MCF 10A (cell line): ENCODE results near the gene STK35. TPM values are rescaled to one million over a fixed set of nuclear protein-coding genes. Genes with fewer than 3 reads are reported as not detected.
A peak's percentile ranks its signal among the peaks of the same experiment; 100 is the strongest.

ENCODE experiments used
- BruUV-seq: library from RNA; stranded (reverse); fragments of 400-500 nt; replicated peaks from 2 replicates; lab custom pipeline; 2021; lab: Mats Ljungman, UMichigan
- CTCF ChIA-PET: fragments of 300-600 bp; sonication (Branson Sonifier 250); formaldehyde crosslinking; extraction: SDS; loops from one replicate; lab custom pipeline; 2021; ENCODE audit warnings: antibody characterized with exemption, inconsistent platforms; lab: Yijun Ruan, JAX
- POLR2A ChIA-PET: fragments of 300-600, 350-650 bp; sonication (Branson Sonifier 250); formaldehyde crosslinking; extraction: SDS; loops from one replicate; lab custom pipeline; 2020; ENCODE audit warnings: antibody characterized with exemption, inconsistent platforms; lab: Yijun Ruan, JAX
- DNase-seq: peaks from one replicate; pipeline ENCODE4 v3.0.0-alpha.2; 2018; ENCODE audit not compliant: unreplicated experiment
- H3K27ac Mint-ChIP-seq: one replicate; pipeline ENCODE4 v1.8.0; 2022; ENCODE audit warnings: mild to moderate bottlenecking, low read depth, mixed read lengths; ENCODE audit not compliant: unreplicated experiment
- H3K27me3 Mint-ChIP-seq: one replicate; pipeline ENCODE4 v1.8.0; 2022; ENCODE audit warnings: mixed read lengths; ENCODE audit not compliant: insufficient read depth, unreplicated experiment
- H3K36me3 Mint-ChIP-seq: one replicate; pipeline ENCODE4 v1.8.0; 2022; ENCODE audit warnings: mild to moderate bottlenecking, moderate library complexity, mixed read lengths; ENCODE audit not compliant: insufficient read depth, unreplicated experiment
- H3K4me1 Mint-ChIP-seq: one replicate; pipeline ENCODE4 v1.8.0; 2022; ENCODE audit warnings: mixed read lengths; ENCODE audit not compliant: insufficient read depth, unreplicated experiment
- H3K4me3 Mint-ChIP-seq: one replicate; pipeline ENCODE4 v1.8.0; 2022; ENCODE audit warnings: mild to moderate bottlenecking, moderate library complexity, mixed read lengths; ENCODE audit not compliant: unreplicated experiment
- H3K9me3 Mint-ChIP-seq: one replicate; pipeline ENCODE4 v1.8.0; 2022; ENCODE audit warnings: mixed read lengths; ENCODE audit not compliant: unreplicated experiment
- intact Hi-C: fragments of 100-400 bp; cut with micrococcal nuclease; formaldehyde crosslinking; loops from 2 replicates; pipeline ENCODE4 v1.14.1; 2022
- total RNA-seq: library from RNA; stranded (reverse); gene quantifications from 2 replicates; pipeline ENCODE4 v1.2.3, GENCODE V29; 2022
- TF ChIP-seq, protein P1 (sequence below): fragments of 200-600 bp; IDR thresholded peaks from one replicate; pipeline ENCODE4 v1.8.0; 2022; ENCODE audit warnings: antibody characterized with exemption, mild to moderate bottlenecking; ENCODE audit not compliant: unreplicated experiment

The STK35 gene
- total RNA-seq, 1 experiment from 2014 or later: 18.2 TPM

DNA sequence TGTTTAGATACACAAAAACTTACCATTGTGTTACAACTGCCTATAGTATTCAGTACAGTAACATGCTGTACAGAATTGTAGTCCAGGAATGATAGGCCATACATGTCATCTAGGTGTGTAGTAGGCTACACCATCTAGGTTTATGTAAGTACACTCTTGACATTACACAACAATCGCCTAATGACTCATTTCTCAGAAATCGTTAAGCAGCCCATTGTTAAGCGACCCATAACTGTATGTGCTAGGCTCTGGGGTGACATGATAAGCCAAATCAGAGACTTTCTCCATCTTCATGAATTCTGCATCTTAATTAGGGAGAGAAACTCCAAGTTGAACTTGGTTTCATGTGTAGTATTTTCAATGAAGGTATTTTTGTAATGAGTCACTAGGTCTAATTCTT is 17.2 kb downstream of the STK35 start:
- TF ChIP-seq, protein P1, sequence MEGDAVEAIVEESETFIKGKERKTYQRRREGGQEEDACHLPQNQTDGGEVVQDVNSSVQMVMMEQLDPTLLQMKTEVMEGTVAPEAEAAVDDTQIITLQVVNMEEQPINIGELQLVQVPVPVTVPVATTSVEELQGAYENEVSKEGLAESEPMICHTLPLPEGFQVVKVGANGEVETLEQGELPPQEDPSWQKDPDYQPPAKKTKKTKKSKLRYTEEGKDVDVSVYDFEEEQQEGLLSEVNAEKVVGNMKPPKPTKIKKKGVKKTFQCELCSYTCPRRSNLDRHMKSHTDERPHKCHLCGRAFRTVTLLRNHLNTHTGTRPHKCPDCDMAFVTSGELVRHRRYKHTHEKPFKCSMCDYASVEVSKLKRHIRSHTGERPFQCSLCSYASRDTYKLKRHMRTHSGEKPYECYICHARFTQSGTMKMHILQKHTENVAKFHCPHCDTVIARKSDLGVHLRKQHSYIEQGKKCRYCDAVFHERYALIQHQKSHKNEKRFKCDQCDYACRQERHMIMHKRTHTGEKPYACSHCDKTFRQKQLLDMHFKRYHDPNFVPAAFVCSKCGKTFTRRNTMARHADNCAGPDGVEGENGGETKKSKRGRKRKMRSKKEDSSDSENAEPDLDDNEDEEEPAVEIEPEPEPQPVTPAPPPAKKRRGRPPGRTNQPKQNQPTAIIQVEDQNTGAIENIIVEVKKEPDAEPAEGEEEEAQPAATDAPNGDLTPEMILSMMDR: no peak
- Mint-ChIP-seq H3K27me3 (no peaks in the 10 kb centered on the region), H3K27ac (no peak overlapping the region), H3K36me3 (peaks cover 51% of the 10 kb centered on the region), H3K9me3 (no peaks in the 10 kb centered on the region), H3K4me1 (peaks cover 24% of the 10 kb centered on the region), H3K4me3 (no peak overlapping the region)
- BruUV-seq: no TSS peak
- intact Hi-C loops: no loop called here
- CTCF ChIA-PET: interaction anchor here (0.6 to 1.2 kb wide), 7 partner anchors 32 to 682 kb away, joined by 3 to 5 read pairs (median 3); no protein-coding TSS in a partner anchor
- peak; percentile 74 for DNase-seq
- POLR2A ChIA-PET: interaction anchor here (0.6 to 2.6 kb wide), 5 partner anchors 10 to 20 kb away, joined by 3 to 14 read pairs (median 3); partner anchors contain the start of gene STK35

GRCh38 chr20:2122936-2123335 is 21.3 kb downstream of the STK35 start:
- H3K9me3 Mint-ChIP-seq: no peaks in the 10 kb centered on the region
- no TSS peak for BruUV-seq
- peaks cover 52% of the 10 kb centered on the region for H3K36me3 Mint-ChIP-seq
- ChIA-PET POLR2A (interaction anchor here (0.7 to 1.6 kb wide), 3 partner anchors 11 to 22 kb away, joined by 3 to 6 read pairs (median 3); partner anchors contain the start of gene STK35), CTCF (interaction anchor here (0.6 to 1.9 kb wide), 6 partner anchors 14 to 227 kb away, joined by 3 to 8 read pairs (median 3); no protein-coding TSS in a partner anchor)
- no peak for DNase-seq
- intact Hi-C loops: no loop called here
- TF ChIP-seq, protein P1: no peak
- H3K4me1 Mint-ChIP-seq: peaks cover 24% of the 10 kb centered on the region
- no peak overlapping the region for H3K4me3 Mint-ChIP-seq
- H3K27ac Mint-ChIP-seq: no peak overlapping the region
- no peaks in the 10 kb centered on the region for H3K27me3 Mint-ChIP-seq

DNA sequence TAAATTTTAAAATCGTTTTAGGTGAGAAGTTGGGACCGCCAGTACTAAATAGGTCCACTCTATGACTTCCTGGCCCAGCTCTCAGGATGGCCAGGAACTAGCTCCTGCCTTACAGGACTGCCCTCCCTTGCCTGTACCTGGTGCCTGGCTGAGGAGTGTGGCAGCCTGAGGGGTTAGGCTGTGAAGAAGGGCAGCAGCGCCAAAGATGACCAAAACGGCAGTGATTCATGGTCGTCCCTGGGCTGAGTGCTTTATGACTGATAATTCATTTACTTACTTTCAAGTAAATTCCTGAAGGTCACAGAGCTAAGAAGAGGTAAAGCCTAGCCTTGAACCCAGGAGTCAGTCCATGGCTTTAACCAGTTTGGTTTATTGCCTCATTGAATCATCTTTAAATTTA is 22.1 kb downstream of the STK35 start:
- H3K4me1 Mint-ChIP-seq: peaks cover 23% of the 10 kb centered on the region
- H3K36me3 Mint-ChIP-seq: peaks cover 47% of the 10 kb centered on the region
- intact Hi-C loops: no loop called here
- H3K27ac Mint-ChIP-seq: no peak overlapping the region
- no peaks in the 10 kb centered on the region for H3K9me3 Mint-ChIP-seq
- POLR2A ChIA-PET: interaction anchor here (0.7 to 1.6 kb wide), 3 partner anchors 20 to 22 kb away, joined by 3 to 6 read pairs (median 3); partner anchors contain the start of gene STK35
- H3K4me3 Mint-ChIP-seq: no peak overlapping the region
- BruUV-seq: no TSS peak
- no peaks in the 10 kb centered on the region for H3K27me3 Mint-ChIP-seq
- TF ChIP-seq, protein P1: no peak
- CTCF ChIA-PET: interaction anchor here (0.6 to 1.5 kb wide), 5 partner anchors 15 to 615 kb away, joined by 3 to 8 read pairs (median 3); no protein-coding TSS in a partner anchor
- DNase-seq: no peak

GRCh38 chr20:2124564-2125213 is 23.1 kb downstream of the STK35 start:
- ChIA-PET CTCF (interaction anchor here (0.8 kb wide), 1 partner anchor 24 kb away, joined by 3 read pairs; no protein-coding TSS in a partner anchor), POLR2A (interaction anchor here (1.2 to 1.6 kb wide), 2 partner anchors 21 to 22 kb away, joined by 3 to 6 read pairs; no protein-coding TSS in a partner anchor)
- DNase-seq: no peak
- Mint-ChIP-seq H3K27me3 (no peaks in the 10 kb centered on the region), H3K4me1 (peaks cover 21% of the 10 kb centered on the region), H3K36me3 (peaks cover 41% of the 10 kb centered on the region), H3K9me3 (no peaks in the 10 kb centered on the region), H3K4me3 (no peak overlapping the region), H3K27ac (no peak overlapping the region)
- intact Hi-C loops: no loop called here
- BruUV-seq: no TSS peak
- TF ChIP-seq, protein P1: no peak
